HG03045 (cell line): ENCODE results near the gene SOX6.
A peak's percentile ranks its signal among the peaks of the same experiment; 100 is the strongest.

Experiments
- ATAC-seq: cut with Tn5 transposase; IDR thresholded peaks from one replicate; pipeline ENCODE4 v1.9.1; 2021; ENCODE audit warnings: mild to moderate bottlenecking, moderate library complexity; ENCODE audit not compliant: unreplicated experiment

The SOX6 gene

DNA sequence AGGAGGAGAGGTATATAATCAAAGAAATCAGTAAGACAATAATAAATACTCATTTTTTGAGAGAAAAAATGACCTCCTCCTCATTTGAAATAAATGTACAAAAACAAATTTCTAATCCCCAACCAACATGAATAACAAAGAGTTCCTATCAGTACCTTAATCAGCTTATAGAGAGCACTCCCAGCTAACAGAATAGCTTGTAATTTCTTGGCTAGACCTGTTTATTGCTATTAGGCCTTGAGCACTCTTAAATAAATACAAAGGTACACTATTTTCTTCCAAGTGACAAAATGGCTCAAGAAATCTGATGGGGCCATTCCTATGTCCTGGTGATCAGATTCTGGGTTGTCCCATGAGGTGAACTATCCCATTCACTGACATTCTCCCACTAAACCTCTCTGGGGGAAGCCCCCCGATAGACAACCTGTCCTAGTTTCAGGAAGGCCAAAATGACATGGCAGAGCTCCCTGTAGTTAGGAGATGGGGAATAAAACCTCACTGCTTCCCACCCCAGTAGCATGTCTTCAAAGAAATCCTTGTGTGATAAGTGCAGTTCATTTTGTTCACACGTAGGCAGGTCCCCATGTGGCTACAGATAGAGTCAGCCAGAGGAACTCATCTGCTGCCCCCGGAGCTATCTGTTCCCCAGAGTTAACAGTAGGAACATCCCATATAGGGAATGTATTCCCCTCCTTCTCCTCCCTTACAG, 385.7 kb downstream of the SOX6 start:
- ATAC-seq = no peak

DNA sequence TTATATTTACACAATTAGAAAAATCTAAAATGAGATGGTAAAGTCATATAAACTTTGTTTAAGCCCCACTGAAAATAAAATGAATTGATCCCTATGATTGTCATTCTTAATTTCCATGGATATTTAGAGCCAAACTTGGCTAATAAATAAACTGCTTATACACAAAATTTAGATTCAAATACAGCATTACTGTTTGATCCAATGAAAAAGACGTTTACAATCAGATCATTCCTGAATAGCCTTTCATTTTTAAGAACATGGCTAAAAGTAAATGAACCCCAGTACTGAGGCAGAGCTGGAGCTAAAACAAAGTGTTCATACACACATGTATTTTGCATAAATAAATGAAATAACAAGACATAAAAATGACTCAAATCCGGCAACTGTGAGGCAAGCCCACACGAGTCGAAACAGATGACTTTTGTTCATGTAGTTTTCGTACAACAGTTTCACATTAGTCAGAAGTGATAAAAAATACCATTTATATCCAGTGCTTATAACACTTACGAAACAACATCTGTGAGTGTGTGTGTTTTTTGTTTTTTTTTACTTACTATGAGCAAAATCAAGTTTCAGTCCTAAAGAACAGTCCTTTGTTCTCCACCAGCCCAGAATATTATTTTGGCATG, 386.5 kb downstream of the SOX6 start:
- ATAC-seq = no peak

DNA sequence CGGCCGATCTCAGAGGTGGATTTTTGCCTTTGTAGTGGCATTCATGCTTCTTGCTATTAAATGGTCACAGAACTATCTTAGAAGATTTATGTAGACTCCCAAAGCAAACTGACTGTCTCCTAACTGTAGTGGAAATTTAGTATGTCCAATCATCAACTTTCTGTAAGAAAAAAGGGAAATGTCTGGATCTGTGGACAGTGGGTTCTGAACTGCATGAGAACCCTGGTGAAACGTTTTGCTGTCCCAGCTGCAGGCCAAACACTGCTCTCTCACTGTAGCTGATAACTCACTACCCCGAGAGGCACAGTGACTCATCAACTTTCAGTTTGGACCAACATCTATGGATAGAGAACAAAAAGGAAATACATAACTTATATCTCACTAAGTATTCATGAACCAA, 387.1 kb downstream of the SOX6 start:
- ATAC-seq = peak; percentile 74

DNA sequence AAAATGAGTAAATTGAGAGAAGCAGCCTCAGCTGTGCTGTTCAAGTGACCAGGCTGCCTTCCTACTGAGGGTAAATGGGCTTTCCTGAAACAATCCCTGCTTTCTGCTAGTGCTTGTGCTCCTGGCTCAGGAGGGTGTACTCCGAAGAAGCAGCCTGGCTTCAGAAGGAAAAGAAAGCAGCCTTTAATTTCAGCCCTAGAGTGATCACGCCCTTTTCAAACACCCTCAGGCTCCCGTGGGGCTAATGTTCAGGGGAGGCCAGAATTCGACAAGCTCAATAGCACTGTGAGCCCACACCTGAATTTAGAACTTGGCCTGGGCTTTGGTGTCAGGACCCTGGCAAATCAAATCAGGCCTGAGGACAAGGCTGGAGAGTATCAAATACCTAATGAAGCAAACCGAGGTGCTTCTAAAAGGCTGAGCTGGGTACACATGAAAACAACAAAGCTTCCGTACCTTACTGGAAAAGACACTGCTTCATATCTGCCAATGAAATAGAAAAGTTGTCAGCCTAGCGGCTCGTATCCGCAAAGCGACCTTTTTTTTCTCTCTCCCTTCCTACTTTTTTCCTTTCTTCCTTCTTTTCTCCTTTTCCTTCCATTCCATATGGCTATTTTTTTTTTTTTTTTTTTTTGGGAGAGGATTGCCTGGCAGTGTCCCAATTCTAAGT, 387.8 kb downstream of the SOX6 start:
- no peak for ATAC-seq

DNA sequence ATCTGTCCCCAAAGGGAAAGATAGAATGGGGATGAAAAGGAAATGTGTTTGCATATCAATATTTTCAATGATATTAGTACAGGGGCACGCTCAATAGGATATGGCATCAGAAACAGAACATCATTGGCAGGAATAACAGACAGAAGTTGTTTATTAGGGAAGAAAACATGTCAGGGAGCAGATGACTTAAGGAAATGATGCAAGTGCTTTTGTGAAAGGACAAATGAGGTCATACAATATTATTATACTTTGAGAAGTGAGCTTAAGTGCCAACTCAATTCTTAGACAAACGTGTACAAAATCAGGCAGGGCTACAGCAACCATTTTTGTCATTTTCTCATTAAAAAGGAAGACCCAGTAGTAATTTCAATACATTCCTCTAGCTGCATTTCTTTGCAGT, 388.4 kb downstream of the SOX6 start:
- no peak for ATAC-seq

DNA sequence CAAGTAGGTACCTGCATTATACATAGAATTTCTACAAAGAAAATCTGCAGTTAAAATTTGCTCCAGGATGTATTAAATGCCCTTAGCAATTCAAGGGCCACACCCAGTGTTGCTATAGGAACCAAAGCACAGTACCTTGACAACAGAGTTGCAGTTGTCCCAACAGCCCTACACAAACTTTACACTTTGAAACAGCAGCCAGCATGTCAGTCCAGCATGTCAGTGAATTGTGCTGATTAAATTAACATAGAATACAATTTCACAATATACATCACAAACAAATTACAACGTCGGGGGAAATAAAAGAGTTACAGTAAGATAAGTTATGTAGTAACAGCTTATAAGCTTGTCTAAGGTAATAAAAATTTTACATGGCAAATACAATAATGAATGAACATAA, 389.2 kb downstream of the SOX6 start:
- ATAC-seq = no peak

DNA sequence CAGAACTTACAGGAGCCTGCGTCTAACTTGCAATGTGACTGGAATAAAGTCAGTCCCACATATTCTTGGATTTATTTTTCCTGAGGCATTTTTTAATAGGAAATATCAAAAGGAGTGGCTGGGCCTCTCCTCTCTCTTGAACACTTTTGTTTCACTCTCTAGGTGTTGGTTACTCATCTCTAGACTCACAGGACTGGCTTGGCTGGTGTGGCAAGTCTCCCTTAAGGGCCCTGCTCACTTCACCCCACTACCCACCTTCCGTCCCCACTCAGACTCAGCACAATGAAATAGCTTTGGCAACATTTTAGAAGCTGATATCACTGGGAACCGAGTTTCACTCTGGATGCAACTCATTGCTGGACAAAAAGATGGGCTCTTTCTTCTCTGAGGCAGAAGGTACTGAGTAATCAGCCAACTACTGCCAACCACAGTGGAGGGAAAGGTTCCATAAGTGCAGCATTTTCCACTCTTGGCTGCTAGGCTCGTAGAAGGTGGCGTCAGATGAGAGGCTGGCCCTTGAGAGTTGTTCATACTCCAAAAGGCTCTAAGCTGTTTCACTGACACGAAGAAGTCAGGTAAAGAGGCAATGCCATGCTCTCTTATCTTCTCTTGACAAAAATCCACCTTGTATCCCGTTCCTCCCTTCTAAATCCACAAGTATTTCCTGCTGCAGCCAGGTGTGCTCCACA, 390.6 kb downstream of the SOX6 start:
- ATAC-seq = no peak

DNA sequence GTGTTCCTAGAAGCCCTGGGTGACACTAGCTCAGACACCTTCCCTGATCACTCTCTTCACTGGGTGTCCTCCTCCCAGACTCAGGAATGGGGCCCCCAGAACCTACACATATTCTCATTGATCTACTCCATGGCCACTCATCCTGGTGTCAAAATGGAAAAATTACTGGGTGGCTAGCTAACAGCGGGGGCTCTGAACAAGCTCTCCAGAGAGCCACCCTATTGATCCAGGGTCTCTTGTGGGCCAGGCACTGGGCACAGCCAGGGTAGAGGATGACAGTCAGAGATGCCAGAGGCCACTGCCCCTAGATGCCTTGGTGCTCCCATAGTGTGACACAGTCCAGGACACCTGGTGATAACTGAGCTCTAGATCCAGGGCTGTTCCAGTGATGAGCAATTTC, 393.1 kb downstream of the SOX6 start:
- ATAC-seq = no peak

DNA sequence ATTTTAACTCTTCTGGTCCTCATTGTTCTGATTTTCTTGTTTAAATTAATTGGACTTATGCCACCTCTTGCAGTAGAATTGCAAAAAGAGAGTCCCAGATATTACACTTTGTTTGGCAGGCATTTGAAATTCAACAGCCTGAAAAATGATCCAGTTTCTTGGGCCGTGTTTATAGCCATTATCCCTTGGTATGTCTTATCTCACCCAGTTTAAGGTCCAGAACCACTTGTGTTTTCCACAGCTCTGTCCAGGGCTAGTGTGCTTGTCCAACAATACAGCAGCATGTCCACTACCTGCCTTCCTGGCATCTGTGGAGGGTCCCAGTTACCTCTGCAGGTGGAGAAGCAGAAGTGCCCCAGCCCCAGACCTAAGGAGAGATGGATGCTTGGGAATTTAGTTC, 397.4 kb downstream of the SOX6 start:
- no peak for ATAC-seq

DNA sequence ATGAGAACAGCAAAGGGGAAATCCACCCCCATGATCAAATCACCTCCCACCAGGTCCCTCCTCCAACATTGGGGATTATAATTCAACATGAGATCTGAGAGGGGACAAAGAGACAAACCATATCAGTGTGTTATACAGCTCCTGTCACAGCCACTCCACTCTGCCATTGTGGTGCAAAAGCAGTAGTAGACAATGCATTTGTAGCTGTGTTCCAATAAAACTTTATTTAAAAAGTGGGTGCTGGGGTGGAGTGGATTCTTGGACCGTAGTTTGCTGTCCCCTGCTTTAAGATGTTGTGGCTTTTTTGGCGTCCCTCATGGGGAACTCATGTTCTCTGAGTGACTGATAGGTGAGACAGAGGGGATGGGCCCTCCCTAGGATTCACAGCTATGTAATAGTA, 399.1 kb downstream of the SOX6 start:
- no peak for ATAC-seq

DNA sequence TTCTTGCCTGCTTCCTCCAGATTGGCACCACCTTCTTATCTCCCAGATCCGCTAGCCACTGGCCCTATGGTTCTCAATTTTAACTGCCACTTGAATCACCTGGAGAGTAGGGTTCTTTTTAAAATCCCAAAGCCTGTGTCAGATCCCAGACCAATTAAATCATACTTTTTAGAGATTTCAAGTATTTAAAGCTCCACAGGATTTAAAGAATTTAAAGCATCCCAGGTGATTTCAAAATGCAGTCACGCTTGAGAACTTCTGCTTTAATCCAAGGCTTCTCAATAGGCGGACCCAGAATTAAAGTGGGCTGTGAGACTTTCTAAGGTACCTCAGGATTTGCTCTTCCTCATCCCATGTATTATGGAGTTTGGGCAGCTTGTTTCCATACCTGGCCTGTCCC, 400.0 kb downstream of the SOX6 start:
- ATAC-seq = no peak

DNA sequence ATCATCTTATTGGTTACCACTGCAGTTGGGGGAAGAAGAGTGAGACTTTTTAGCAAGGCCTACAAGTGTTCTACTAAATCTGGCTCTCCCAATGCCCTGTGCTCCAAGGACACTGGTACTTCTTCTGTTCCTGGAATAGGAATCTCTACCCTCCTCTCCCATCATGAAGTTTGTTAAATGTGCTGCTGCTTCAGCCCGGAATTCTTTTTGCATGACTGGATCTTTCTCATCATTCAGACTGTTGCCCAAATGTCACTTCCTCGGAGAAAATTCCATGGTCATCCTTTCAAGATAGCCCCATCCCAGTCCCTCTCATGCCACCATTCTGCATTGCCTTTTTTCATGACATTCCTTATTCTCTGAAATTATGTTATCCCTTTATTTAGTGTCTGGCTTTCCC, 400.8 kb downstream of the SOX6 start:
- no peak for ATAC-seq

DNA sequence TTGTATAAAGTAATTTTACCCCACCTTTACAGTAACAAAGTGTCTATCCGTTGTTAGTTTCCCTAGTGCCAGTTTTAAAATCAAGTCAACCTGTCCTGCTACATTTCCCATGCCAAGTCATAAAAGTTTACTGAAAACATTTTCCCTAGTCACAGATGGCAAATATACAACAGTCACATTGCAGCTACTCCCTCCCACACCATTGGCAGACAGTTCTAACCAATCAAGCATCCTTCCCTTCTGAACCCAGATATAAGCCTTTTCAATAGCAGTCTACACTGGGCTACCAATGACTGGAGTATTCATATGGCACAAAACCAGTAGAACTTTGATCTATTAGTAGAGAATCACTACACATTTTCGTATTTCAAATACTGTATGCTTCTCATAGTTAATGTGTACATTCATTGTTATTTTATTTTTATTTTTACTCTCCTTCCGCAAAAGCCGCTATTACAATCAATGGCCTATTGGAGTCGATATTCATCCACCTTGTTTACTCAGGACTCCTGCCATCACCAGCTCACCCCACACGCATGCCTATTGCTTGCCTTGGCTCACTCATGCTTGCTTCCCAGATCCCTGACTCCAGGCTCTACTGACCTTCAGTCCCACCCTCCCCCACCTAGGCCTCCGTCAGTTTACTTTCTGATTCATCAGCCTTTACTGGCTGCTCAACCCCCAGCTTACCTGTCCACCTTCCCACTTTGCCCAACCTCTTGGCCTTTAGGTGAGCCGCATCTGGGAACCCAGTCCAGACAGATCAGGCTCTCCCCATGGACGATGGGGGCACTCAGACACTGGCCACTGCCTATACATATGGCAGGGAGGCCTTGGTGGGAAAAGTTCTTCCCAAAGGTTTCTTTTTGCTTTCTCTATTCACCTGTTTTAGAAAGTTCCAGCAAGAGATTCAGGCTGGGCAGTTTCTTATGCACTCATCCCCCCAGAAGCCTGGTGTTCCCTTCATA, 408.4 kb downstream of the SOX6 start:
- no peak for ATAC-seq

DNA sequence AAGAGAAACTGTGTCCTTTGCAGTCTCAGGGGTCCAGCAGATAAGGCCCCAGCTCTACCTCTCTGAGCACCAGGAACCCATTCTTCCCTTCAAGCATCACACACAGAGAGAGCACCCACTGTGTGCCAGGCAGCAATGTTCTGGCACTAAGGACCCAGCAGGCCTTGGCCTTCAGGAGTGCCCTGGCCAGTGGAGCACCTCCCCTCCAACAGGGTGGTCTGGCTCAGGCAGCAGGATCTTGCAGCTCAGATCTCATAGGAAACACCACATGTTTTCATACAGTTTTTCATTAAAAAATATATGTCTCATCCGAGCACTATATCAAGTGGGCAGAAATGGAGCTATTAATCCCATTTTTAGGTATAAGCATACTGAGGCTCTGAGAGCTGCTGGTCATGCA, 410.6 kb downstream of the SOX6 start:
- no peak for ATAC-seq

DNA sequence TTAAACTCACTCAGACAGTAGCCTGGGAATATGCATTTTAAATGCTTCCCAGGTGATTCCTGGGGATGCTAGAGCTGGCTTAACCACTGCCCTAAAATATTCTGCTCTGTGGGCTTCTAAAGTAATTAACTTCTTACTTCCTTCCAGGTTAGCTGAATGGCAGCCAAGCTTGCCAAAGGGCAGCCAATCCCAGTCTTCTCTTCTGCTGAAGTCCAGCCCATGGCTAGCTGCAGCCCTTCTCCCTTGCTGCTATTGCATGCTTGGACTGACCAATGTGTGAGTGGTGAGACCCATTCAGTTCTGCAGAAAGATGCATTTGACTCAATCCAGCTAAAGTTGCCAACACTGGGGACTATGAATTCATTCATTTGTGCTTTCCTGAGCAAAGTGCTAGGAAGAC, 411.9 kb downstream of the SOX6 start:
- ATAC-seq = no peak

DNA sequence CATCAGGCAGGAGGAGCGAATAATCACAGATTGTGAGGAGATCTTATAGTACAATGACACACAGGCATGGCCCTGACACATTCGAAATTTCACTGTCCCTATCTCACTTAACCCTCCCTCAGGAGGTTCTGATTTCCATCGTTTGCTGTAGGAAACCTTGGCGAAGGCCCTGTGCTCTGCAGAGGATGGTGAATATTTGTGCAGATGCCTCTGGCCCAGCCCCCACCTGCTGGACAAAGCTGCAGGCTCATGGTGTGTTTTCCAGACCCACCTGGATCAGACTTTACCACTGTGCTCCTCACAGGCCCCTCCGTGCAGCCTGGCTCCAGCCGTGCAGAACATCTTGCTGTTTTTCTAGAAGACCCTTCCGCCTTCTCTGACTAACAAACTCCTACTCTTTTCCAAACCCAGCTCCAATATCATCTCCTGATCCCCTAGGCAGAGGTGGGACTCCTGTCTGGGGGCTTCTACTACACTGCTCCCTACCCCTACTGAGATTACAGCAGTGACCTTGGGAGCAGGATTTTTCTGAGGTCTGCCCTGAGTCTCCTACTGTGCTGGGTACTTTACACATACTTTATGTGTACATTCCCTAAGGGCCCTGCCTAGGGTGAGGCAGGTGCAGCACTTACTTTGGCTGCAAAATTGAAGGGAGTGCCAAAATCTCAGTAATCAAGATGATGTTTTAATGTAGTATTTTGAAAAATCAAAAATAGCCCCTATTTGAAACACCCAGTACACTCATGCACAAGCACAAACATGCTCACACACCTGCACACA, 412.7 kb downstream of the SOX6 start:
- no peak for ATAC-seq

DNA sequence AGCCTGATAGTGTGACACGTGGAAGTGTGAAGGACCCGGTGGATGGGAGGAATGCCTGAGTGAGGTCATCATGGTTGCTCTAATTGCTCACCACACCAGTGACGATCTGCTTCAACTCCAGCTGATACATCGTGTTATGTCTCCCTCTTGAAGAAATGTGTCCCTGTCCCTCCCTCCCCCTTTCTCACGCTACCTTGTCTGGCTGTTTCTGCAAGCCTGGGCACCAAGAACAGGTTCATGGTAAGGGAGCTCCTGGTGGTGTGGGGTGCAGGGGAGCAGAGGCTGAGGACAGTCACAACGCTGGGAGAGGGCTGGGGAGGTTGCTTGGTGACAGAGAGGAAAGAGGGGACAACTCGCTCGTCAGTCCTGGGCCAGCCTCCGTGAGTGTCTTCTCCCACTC, 413.4 kb downstream of the SOX6 start:
- ATAC-seq = no peak

DNA sequence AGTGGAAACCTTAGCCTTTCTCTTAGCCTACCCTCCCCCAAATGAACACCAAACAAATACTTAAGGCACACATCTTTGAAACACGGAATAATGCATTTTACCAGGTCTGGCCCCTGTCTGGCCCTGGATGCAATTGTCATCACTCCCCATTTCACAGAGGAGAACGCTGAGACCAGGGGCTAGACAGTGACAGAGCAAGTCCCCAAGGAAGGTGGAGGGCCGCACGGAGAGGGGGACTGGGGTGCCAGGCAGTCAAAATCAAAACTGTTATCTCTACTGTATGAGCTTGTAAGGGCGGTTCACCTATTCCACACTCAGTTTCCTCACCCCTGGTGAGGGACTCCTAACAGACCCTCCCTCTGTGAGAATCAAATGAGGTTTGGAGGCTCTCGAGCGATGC, 414.2 kb downstream of the SOX6 start:
- no peak for ATAC-seq

DNA sequence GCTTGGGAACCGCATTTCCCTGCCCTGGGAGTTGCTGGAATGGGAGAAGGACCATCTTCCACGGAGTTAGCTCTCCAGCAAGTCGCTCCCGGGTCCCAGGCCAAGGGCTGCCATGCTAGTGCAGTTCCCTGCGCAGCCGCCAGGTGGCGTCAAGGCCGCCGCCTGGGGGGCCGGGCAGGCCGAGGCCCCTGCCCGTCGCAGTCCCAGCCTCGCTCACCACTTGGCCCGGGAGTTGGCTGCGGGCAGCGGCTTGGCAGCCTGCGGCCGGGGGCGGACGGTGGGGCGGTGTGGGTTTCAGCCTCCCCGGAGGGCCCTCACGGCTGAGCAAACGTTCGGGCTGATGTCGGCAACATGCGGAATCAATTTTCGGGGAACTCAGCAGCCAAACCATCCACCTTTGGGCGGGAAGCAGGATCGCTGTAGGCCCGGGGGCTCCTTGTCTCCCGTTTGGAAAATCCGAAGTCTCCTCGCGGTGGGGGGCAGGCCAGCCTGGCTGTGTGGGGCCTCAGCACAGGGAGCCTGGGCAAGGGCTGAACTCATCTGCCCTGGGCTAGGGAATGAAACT, 415.1 kb downstream of the SOX6 start:
- ATAC-seq = no peak
